NB4 (cell line): ENCODE data around the gene SCLT1.

Source experiments
- DNase-seq: peaks from one replicate; pipeline ENCODE4 v3.0.0; 2010; ENCODE audit warnings: low read depth
- H3K4me3 ChIP-seq: one replicate; pipeline ENCODE4 v1.5.1; 2011; ENCODE audit warnings: mild to moderate bottlenecking, low read depth, low read length, moderate library complexity
- CTCF ChIP-seq: IDR thresholded peaks from one replicate; pipeline ENCODE4 v1.5.1; 2012; ENCODE audit warnings: low read depth, low read length
- MAX ChIP-seq: IDR thresholded peaks from 2 replicates; pipeline ENCODE4 v1.6.1; 2011; ENCODE audit warnings: low read depth, low read length
- MYC ChIP-seq: IDR thresholded peaks from 2 replicates; pipeline ENCODE4 v1.6.1; 2011; ENCODE audit warnings: low read depth, low read length
- POLR2A ChIP-seq: IDR thresholded peaks from 2 replicates; pipeline ENCODE4 v1.6.1; 2011; ENCODE audit warnings: mild to moderate bottlenecking; ENCODE audit not compliant: insufficient read length; ENCODE audit errors: extremely low read depth

Gene SCLT1

GRCh38 chr4:128847082-128847724 lies 246.1 kb downstream of the SCLT1 start:
- H3K4me3 ChIP-seq = no peak overlapping the region
- DNase-seq = peak; percentile 77
- no peak for TF ChIP-seq MYC
- TF ChIP-seq MAX = no peak
- TF ChIP-seq POLR2A = no peak
- TF ChIP-seq CTCF = no peak

DNA sequence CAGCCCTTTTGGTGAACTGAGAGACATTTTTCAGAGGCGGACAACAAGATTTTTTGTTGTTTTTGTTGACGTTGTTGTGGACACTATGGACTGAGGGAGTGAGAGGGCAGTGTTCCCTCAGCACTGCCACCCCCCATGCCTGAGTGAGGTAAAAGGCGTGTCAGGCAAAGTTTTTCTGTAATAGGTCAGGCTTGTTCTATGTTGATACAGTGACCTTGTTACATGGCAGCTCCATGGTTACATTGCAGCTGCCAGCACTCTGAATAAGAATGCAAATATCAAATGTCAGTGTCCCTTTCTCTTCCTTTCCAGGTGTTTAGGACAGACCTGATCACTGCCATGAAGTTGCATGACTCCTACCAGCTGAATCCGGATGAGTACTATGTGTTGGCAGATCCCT lies 247.3 kb downstream of the SCLT1 start:
- TF ChIP-seq POLR2A = no peak
- no peak for TF ChIP-seq MAX
- no peak for TF ChIP-seq CTCF
- no peak for TF ChIP-seq MYC
- no peak overlapping the region for H3K4me3 ChIP-seq
- no peak for DNase-seq

- no peak for DNase-seq
- TF ChIP-seq MYC = no peak
- no peak for TF ChIP-seq CTCF
- TF ChIP-seq MAX = no peak
- TF ChIP-seq POLR2A = no peak
These were observed 248.4 kb downstream of the SCLT1 start for GRCh38 chr4:128844931-128845330.

GRCh38 chr4:128841402-128841801 lies 251.9 kb downstream of the SCLT1 start:
- no peak for TF ChIP-seq CTCF
- no peak for TF ChIP-seq MAX
- no peak for TF ChIP-seq POLR2A
- no peak for TF ChIP-seq MYC
- DNase-seq = no peak
- H3K4me3 ChIP-seq = no peak overlapping the region

More at GRCh38 chr4:128844931-128845330, 248.4 kb downstream of the SCLT1 start:
- no peak overlapping the region for H3K4me3 ChIP-seq

DNA sequence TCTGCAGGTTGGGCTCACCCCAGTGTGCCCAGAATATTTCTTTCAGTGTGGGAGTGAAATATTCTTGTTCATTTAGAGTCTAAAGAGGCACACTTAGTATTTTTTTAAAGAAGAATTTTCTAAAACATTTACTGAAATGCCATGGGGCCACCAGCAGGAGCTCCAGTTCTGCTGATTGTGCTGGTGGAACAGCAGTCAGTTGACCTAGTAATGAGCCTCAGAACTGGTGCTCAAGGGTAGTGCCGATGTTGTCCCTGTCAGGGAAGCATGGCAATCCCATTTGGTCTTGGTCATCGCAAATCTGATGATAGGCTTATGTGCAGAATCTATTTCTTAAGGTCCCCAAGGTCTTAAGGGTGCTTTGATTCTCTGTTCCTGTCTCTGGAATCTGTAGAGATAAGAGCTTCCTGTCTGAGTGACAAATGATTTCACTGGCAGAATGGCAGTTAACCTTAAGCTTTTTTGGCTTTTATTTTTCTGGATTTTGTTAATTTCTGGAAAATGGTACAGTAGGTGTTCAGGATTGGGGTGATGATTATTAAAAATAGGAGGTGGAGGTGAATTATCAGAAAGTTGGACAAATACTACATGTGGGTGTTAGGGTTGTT lies 252.5 kb downstream of the SCLT1 start:
- TF ChIP-seq POLR2A (no peak), MYC (no peak), CTCF (no peak), MAX (no peak)
- DNase-seq = no peak
- H3K4me3 ChIP-seq = no peak overlapping the region

DNA sequence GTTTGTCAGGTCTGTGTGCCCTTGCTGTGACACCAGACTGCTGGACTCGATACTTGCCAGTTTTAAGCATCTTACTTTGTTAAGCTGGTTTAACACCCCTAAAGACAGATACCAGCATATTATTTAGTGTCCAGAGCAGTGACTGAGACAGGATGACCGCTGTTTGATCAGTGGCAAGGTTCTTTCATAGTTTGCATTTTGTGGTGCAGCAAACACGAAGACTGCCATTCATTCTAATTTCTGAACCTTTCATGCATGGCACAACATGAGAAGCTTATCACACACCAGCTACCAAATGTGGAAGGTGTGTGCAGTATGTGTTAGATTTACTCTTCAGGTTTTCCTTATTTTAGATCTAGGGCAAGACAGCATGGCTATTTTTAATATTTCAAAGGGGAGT lies 255.7 kb downstream of the SCLT1 start:
- no peak for DNase-seq
- H3K4me3 ChIP-seq = no peak overlapping the region
- TF ChIP-seq MYC (no peak), MAX (no peak), CTCF (no peak), POLR2A (no peak)
